Fibroblast of skin of right quadriceps (primary cell): Measurements from ENCODE around the gene ABCB8.

ENCODE experiments used
- DNase-seq: peaks from one replicate; pipeline ENCODE4 v3.0.0-alpha.2; 2013

The ABCB8 gene

DNA sequence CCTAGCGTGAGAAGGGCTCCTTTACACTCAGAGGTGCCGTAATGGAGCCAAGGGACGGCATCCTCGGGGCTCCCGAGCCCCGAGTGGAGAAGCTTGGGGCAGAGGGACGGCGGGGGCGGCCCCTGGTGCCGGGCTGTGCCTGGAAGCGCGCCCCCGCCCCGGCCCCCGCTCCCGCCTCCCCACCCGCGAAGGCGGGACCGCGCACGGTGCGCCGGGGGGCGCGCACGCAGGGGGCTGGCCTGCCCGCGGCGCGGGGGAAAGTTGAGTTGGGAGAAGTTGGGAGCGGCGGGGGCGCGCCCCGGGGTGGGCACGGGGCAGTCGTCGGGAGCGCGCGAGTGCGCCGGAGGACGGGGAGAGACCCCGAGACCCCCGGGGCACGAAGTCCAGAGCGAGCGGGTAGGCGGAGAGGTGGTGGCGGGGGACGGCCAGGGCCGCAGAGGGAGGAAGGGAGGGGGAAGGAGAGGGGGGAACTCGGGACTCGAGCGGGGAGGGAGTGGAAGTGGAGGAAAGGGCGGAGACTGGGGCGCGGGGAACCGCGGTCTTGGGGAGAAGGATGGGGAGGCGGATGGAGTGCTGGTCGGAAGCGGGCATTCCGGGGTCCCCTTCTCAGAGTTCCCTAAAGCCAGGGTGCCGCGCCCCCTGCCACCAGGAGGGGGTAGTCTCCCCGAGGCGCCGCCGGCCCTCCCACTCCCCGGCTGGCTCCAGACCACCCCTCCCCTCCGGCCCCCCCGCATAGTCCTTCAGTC, 31.3 kb downstream of the ABCB8 start, which contains the start of gene SLC4A2:
Gene SLC4A2 (plus strand): TSS at position 223 of the 746 bp plus-strand sequence. CDS start 2,399 bp downstream, outside the sequence.
- peak; percentile 77 for DNase-seq

DNA sequence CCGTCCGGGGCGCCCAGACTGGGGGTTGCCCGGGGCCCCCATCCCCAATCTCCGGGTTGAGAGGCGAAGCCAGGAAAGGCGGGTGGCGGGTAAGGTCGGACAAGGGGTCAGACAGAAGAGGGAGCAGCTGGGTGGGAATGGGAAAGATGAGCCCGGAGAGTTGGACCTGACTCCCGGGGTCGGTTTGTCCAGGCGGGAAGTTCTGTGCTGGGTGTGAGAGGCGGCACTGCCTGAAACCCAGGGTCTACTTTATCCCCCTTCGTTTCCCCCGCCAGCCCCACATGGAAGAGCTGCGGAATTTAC, 31.8 kb downstream of the ABCB8 start:
- no peak for DNase-seq

DNA sequence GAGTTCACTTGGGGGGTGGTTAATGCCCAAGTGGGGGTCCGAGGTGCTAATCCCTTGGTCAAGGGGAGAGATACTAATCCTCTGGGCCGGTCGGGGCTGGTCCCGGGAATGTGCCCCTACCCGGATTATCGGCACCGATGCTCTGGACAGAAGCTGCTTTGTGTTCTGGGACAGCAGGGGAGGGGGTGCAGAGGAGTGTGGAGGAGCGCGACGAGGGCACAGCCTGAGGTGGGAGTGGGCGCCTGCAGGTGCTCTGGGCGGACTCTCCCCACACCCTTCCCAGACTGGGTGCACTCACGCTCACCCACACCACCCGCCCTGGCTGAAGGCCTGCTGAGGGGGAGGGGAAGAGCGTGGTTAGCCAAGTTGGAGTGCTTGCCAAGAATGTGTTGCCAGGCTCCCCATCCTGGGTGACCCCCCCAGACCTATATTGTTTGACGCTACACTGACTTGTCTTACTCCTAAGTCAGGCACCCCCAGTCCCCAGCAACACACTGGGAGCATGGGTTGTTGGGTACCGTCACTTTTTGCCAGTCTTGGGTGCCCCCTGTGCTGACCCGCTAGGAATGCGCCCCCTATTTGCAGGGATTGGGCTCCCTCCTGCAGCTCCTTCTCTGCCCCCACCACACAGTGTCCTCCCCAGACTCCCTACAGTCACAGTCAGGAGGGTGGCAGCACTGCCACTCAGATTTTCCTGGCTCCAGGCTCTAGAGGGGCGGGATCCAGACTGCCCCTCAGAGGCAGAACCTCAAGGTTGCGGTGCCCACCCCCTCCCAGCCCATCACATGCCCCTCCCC, 32.4 kb downstream of the ABCB8 start:
- DNase-seq = no peak

DNA sequence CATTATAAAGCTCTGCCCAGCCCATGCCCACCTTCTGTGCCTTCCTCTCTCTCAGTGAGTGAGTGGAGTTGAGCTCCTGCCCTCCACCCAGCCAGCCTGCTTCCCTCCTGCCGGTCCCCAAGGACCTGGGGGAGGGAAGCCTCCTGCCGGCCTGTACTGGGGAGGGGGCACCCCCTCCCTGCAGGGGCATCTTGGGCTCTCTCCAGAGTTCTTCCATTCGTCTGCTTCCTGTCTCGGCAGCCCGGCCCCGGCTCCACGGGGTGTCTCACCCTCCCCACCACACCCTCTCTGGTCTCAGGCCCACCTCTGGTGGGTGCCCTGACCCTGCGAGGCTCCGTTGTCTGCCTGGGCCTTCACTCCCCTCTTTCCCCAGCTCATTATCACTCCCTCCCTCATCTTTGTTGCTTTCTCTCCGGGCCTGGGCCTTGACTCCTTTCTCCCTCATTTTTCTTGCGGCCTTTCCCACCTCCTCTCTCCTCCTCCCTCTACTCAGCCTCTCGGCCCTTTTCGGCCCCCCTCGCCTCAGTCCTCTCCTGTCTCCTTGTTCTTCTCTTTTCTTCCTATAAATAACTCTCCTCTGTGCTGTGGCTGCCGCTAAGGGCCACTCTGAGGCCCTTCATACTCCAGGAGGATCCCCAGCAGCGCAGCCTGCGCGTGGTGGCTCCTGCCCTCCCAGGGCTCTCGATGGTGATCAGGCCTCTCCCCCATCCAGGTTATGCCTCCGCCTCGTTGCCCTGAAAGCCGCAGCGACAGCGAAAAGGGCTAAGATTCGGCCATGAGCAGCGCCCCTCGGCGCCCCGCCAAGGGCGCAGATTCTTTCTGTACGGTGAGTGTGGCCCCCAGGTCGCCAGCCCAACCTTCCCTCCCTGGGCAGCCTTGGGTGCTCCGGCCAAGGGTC, 33.2 kb downstream of the ABCB8 start:
- DNase-seq = no peak

DNA sequence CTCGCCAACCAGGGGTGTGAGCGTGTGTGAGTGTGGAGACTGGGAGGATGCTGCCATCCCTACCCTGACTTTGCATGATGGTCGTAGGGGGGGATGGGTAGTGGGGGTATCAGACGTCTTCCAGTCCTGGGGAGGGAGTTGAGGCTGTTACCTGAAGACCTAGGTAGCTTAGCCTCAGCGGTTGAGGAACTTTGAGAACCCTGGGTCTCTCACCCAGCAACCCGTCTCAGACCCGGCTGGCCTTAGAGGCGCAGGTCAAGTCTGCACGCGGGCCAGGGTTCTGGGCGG, 33.8 kb downstream of the ABCB8 start:
- no peak for DNase-seq

DNA sequence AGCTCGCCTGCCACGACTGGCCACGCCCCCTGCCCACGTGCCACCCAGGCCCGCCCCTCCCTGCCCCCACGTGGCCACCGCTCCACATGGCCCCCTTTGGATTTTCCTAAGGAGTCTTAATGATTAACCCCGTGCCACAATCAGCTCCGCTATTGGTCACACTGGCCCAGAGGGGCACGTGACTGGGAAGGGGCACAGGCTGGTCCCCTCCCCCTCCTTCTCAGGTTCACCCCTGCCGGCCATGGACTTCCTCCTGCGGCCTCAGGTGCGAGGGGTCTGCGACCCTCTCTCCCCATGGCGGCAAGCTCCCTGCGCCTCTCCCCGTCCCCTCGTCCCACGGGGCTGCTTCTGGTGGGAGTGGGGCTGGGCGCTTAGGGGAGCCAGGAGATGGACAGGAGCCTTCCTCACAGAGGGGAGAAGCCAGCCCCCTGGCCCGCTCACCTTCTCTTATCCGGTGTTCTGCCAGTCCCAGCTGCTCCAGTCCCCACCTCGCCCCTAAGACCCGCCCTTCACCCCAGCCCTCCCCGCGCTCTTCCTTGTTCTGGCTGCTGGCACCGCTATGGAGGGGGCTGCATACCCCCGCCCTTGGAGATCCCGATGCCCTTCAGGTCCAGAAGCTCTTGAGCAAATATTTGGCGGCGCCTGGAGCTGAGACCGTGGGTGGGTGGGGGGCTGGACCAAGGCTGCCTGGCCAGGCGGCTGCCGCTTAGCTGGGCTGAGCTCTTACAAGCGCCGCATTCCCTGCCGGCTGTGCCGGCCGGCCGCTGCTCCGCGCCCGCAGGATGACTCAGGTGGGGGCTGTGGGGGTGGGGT, 34.4 kb downstream of the ABCB8 start:
- DNase-seq = peak; percentile 58

DNA sequence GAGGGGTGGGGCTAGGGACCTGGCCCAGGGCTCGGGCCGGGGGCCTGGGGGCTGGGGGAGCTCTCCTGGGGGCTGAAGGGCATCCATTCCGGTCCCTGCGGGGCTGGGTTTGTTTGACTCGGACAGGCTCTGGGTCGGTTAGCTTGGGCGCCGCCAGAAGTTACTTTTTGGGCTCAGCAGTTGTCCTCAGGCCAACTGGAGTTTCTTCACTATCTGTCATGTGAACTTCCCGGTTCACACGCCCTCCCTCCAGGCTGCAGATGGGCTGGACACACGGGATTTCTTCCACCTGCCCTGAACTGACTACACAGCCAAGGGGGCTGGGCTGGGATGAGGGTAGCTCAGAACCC, 34.9 kb downstream of the ABCB8 start:
- no peak for DNase-seq

DNA sequence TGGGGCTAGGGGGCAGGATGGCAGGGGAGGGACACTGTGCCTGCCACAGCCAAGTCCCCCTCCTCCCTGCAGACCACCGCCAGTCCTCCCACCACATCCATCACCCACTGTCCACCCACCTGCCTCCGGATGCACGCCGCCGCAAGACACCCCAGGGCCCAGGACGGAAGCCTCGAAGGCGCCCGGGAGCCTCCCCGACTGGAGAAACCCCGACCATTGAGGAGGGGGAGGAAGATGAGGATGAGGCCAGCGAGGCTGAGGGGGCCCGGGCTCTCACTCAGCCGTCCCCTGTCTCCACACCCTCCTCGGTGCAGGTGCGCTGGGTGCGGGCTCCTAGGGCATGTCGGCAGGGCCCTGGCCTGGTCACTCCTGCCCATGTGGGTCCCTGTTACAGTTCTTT, 36.2 kb downstream of the ABCB8 start:
- no peak for DNase-seq

DNA sequence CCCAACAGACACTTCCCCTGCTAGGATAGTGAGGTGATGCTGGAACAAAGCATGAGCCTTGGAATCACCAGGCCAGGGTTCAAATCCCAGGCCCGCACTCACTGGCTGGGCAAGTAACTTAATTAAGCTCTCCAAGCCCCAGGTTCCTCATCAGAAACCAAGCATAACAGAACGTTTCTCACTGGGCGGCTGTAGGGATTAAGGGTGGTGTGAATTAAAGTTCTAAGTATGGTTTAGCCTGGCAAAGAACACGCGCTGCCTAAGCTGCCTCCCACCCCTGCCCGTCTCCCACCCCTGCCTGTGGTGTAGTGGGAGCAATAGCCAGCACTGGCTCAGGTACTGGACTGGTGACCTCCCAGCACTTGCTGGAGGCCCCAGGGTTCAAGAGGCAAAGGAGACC, 36.7 kb downstream of the ABCB8 start:
- DNase-seq = no peak

DNA sequence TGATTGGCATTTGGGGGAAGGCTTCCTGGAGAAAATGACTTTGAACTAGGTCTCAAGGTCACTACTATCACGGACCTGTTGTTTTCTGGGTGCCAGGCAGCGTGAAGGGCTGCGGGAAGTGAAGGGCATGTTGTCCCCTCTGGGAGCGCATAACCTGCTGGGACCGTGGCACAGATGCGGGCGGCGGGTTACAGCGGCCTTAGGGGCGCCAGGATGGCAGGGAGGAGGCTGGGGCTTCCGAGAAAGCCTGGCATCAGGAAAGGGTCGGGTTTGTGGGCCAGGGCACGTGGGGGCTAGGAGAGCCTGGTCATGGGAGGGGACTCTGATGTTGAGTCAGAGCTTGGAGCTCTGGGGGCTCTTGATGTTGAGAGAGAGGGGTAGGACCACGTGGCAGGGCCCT, 37.3 kb downstream of the ABCB8 start:
- DNase-seq = no peak

DNA sequence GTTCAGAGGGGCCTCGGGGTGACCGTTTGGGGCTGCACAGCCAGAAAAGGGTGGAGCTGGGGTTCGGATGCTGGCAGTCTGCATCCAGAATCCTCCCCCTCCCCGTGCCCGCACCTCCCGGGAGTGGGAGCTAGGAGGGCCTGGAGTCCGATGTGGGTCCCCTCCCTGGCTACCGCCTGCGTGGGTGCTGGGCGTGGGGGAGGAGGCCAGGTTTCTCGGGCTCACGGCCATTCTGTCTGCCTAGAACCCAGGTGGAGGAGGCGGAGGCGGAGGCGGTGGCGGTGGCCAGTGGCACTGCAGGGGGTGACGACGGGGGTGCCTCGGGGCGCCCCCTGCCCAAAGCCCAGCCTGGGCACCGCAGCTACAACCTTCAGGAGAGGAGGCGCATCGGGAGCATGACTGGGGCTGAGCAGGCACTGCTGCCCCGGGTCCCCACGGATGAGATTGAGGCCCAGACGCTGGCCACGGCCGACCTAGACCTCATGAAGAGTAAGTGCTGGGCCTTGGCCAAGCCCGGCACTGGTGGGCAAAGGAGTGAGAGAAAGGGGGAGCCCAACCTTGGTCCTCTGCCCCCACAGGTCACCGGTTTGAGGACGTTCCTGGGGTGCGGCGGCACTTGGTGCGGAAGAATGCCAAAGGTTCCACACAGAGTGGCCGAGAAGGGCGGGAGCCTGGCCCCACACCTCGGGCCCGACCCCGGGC, 38.2 kb downstream of the ABCB8 start:
- no peak for DNase-seq

DNA sequence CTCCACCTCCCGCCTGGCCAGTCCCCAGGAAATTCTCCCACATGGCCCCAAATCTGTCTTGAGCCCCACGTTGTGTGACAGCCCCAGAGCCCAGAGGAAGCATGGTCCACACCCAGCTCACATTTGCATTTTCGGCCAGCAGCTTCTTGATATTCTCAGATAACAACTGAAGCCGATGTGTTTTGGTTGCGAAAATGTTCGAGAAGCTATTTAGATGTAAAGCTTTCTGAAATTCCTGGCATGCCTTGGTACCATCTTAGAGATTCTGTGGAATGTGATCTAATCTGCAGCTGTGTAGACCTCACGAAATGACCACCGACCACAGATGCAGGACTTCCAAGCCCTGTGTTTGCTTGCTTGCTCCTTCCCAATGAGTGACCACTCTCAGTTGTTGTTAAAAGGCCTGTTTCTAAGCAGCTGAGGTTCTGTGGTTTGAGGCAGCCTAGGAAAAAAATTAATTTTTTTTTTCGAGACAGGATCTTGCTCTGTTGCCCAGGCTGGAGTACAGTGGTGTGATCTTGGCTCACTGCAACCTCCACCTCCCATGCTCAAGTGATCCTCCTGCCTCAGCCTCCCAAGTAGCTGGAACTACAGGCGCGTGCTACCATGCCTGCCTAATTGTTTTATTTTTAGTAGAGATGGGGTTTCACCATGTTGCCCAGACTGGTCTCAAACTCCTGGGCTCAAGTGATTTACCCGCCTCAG, 40.0 kb downstream of the ABCB8 start:
- DNase-seq = no peak

DNA sequence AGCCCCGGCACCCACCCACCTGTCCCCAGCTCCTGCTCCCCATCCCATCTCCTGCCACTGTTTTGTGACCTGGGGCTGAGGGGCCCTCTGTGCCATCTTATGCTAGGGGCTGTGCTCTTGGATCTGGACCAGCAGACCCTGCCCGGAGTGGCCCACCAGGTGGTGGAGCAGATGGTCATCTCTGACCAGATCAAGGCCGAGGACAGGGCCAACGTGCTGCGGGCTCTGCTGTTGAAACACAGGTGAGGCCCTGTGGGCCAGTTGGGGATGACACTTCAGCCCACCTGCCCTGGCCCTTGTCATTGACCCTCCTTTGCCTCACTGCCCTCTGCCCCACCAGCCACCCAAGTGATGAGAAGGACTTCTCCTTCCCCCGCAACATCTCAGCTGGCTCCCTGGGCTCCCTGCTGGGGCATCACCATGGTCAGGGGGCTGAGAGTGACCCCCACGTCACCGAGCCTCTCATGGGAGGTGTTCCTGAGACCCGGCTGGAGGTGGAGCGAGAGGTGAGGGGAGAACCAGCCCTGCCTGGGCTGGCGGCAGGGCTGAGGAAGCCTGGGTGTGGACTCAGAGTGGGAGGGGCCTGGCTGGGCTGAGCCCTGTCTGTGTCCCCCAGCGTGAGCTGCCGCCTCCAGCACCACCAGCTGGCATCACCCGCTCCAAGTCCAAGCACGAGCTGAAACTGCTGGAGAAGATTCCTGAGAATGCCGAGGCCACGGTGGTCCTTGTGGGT, 41.8 kb downstream of the ABCB8 start:
- DNase-seq = no peak

DNA sequence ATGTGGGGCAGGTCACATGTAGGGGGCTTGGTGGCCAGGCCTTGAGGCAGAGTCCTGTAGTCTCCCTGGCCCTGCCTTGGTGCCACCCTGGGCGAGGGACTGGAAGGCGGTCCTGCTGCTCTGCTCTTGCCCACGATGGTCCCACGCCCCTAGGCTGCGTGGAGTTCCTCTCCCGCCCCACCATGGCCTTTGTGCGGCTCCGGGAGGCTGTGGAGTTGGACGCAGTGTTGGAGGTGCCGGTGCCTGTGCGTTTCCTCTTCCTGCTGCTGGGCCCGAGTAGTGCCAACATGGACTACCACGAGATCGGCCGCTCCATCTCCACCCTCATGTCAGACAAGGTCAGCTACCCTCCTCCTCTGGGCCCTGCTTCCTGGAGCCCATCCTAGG, 42.3 kb downstream of the ABCB8 start:
- DNase-seq = no peak

DNA sequence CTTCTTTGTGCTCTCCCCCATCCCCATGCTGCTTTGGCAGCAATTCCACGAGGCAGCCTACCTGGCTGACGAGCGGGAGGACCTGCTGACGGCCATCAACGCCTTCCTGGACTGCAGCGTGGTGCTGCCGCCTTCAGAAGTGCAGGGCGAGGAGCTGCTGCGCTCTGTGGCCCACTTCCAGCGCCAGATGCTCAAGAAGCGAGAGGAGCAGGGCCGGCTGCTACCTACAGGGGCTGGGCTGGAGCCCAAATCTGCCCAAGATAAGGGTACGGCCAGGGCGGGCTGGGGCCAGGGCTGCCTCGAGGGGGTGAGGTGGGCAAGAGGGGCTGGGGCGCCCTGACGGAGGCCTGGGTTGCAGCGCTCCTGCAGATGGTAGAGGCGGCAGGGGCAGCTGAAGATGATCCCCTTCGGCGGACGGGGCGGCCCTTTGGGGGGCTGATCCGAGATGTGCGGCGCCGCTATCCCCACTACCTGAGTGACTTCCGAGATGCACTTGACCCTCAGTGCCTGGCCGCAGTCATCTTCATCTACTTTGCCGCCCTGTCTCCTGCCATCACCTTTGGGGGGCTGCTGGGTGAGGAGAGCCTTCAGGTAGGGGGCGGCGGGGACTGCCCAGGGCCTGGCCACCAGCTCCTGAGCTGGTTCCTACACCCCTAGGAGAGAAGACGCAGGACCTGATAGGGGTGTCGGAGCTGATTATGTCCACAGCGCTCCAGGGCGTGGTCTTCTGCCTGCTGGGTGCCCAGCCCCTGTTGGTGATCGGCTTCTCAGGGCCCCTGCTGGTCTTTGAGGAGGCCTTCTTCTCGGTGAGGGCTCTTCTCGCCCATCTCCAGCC, 43.0 kb downstream of the ABCB8 start:
- no peak for DNase-seq

DNA sequence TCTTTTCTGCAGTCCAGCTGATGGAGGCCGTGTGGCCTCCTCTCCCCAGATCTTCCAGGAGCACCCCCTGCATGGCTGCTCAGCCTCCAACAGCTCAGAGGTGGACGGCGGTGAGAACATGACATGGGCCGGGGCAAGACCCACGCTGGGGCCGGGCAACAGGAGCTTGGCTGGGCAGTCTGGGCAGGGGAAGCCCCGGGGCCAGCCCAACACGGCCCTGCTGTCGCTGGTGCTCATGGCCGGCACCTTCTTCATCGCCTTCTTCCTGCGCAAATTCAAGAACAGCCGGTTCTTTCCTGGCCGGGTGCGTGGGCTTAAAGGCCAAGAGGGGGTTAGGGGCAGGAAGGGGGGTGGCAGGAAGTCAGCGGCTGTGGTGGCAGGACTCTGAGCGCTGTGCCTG, 45.7 kb downstream of the ABCB8 start:
- no peak for DNase-seq

DNA sequence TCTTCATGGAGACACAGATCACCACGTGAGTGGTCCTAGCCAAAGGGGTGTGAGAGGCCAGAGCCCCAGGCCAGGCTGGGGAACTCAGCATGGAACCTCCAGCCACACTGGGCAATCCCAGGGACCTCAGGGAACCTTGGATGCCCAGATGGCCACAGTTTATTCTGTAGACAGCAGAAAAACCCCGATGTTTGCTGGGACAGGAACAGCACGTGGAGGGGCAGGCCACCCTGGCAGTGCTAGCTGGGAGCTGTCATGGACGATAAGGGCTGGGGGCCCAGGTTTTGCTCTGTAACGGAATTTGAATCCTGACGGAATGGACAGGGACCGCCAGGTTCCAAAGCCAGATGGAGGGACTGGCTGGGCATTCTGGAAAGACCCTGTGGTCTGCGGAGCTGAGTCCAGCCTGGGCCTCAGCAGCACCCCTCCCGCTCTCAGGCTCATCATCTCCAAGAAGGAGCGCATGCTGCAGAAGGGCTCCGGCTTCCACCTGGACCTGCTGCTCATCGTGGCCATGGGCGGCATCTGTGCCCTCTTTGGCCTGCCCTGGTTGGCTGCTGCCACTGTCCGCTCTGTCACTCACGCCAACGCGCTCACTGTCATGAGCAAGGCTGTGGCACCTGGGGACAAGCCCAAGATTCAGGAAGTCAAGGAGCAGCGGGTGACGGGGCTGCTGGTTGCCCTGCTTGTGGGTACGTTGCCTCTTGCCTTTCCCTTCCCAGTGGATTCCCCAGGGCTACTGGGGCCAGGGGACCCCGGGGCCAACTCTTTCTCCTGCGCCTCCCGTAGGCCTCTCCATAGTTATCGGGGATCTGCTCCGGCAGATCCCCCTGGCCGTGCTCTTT, 46.8 kb downstream of the ABCB8 start:
- no peak for DNase-seq

DNA sequence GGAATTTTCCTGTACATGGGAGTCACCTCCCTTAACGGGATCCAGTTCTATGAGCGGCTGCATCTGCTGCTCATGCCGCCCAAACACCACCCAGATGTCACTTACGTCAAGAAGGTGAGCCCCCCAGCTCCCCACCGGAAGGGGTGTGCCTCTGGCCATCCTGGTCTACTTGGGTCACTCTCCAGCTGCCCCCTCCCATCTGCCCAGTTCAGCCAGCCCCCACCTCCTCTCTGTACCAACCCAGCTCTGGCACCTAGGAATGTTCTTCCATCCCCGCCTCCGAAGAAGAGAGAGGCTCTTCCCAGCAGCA, 47.4 kb downstream of the ABCB8 start:
- no peak for DNase-seq

DNA sequence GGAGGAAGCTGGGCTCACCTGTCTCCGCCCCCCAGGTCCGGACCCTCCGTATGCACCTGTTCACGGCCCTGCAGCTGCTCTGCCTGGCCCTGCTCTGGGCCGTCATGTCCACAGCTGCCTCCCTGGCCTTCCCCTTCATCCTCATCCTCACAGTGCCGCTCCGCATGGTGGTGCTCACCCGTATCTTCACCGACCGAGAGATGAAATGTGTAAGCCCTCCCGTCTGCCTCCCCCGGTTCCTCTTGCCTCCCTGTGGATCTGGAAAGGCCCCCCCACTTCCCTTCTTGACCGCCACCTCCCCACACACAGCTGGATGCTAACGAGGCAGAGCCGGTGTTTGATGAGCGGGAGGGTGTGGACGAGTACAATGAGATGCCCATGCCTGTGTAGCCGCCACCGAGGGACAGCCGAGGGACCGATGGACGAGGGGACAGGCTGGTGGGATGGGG, 47.8 kb downstream of the ABCB8 start:
- no peak for DNase-seq
